Measurements from ENCODE around the gene RETREG3.

DNA sequence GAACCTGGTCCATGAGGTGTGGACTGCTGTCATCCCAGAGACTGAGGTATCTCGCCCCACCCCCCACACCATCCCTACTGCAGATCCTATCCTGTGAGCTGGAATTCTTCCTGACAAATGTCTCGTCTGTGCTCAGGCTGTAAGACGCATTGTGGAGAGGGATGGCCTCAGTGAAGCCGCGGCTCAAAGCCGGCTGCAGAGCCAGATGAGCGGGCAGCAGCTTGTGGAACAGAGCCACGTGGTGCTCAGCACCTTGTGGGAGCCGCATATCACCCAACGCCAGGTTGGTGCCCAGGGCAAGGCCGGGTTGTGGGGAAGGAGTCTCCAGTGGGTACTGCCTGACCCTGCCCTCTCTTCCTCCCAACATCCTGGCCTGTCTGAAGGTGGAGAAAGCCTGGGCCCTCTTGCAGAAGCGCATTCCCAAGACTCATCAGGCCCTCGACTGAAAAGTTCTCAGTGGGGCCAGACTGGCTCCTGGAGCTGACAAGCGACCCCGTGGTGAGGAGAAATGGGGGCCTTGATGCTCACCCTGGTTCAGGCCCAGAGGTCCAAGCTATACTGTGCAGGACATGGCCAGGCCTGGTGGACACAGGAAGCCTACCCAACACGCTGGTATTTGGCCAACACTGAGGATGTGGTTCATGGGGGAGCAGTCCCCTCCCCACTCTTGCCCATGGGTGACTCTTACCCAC, 43.5 kb downstream of the RETREG3 start:
- no peak for TF ChIP-seq GATA3 (IDR thresholded peaks at IDR 0.05; ENCODE audit: low read depth, low read length)
- TF ChIP-seq GATA2 (IDR thresholded peaks at IDR 0.05; ENCODE audit: low read depth, low read length), result no peak

Measured in SH-SY5Y (cell line).